Spleen (tissue), 7 donors: Measurements from ENCODE around the gene TTI1.

Experiments used
- POLR2A ChIP-seq, 3 donors: fragments of 450-650 bp; IDR thresholded peaks; one replicate each; pipeline ENCODE4 v1.5.1; 2017; ENCODE audit warnings: antibody characterized with exemption in 3 of 3, mild to moderate bottlenecking in 1 of 3
- POLR2AphosphoS5 ChIP-seq, 3 donors: sonication (generic); formaldehyde crosslinking; IDR thresholded peaks; one replicate each; pipeline ENCODE4 v1.5.1; 2017; ENCODE audit warnings: antibody characterized with exemption in 3 of 3
- TF ChIP-seq, protein P1 (sequence below), 11 experiments: fragments of 200-600 bp in 7 of 11; fragments of 450-650 bp in 4 of 11; sonication (generic) in 4 of 11; IDR thresholded peaks in 8 of 11; conservative IDR thresholded peaks in 3 of 11; 1 replicate in 7 of 11; 2 replicates in 4 of 11; pipeline versions ENCODE4 v1.4.0 to v1.8.0; 2016 to 2021; ENCODE audit warnings: antibody characterized with exemption in 11 of 11, inconsistent platforms in 4 of 11, mild to moderate bottlenecking in 1 of 11
- donor health status: DM: no; HTN: no; CAD: no; lungs with moderate emphysema.
- donor health status: DM: no; HTN: no; CAD: no.
- donor health status: DM: no; HTN: no; CAD: no.

DNA sequence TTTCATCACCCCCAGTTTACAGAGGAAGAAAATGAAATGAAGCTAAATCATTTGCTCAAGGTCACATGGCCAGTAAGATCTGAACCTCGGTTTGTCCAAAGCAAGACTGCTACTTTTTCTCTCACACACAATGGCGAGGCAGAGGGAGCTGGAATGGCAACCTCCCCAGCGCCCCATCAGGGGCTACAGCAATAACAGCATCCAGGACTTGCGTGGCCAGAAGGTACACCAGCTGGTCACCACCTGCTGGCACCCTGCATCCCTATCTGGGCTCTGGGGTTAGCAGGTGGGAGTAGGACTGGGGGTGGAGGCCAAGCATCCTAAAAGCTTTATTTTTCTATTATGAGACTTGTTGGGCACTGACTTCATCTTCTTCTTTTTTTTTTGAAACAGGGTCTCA, 41.3 kb downstream of the TTI1 start:
- TF ChIP-seq, protein P1, sequence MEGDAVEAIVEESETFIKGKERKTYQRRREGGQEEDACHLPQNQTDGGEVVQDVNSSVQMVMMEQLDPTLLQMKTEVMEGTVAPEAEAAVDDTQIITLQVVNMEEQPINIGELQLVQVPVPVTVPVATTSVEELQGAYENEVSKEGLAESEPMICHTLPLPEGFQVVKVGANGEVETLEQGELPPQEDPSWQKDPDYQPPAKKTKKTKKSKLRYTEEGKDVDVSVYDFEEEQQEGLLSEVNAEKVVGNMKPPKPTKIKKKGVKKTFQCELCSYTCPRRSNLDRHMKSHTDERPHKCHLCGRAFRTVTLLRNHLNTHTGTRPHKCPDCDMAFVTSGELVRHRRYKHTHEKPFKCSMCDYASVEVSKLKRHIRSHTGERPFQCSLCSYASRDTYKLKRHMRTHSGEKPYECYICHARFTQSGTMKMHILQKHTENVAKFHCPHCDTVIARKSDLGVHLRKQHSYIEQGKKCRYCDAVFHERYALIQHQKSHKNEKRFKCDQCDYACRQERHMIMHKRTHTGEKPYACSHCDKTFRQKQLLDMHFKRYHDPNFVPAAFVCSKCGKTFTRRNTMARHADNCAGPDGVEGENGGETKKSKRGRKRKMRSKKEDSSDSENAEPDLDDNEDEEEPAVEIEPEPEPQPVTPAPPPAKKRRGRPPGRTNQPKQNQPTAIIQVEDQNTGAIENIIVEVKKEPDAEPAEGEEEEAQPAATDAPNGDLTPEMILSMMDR (IDR thresholded peaks at IDR 0.05 in 8 of 11, conservative IDR thresholded peaks at IDR 0.05 in 3 of 11), result no peak
- no peak for TF ChIP-seq POLR2A (IDR thresholded peaks at IDR 0.05)
- no peak for TF ChIP-seq POLR2AphosphoS5 (IDR thresholded peaks at IDR 0.05)
